Activated CD4-positive, alpha-beta T cell treated with anti-CD3 and anti-CD28 coated beads for 36 hours (primary cell): ENCODE results near the gene WDR37. TPM values are rescaled to one million over a fixed set of nuclear protein-coding genes. Genes with fewer than 3 reads are reported as not detected.

Source experiments
- ATAC-seq: fragments of 200-7000 bp; cut with Tn5 transposase; one replicate; pipeline ENCODE4 v1.10.0; 2021; ENCODE audit warnings: mild to moderate bottlenecking, moderate library complexity
- CTCF ChIA-PET: fragments of 350-600 bp; sonication (Branson Sonifier 250); formaldehyde crosslinking; loops from one replicate; lab custom pipeline; 2021; ENCODE audit warnings: antibody characterized with exemption; lab: Charles Lee
- POLR2A ChIA-PET: fragments of 350-600 bp; sonication (Branson Sonifier 250); formaldehyde crosslinking; loops from one replicate; lab custom pipeline; 2021; ENCODE audit warnings: antibody characterized with exemption, inconsistent platforms; lab: Charles Lee
- DNase-seq: peaks from one replicate; pipeline ENCODE4 v3.0.0-alpha.2; 2020
- H3K27ac Mint-ChIP-seq: one replicate; pipeline ENCODE4 v1.8.0; 2021; ENCODE audit warnings: mixed read lengths
- H3K27me3 Mint-ChIP-seq: one replicate; pipeline ENCODE4 v1.8.0; 2021; ENCODE audit warnings: mixed read lengths
- H3K36me3 Mint-ChIP-seq: one replicate; pipeline ENCODE4 v1.8.0; 2021; ENCODE audit warnings: low read depth, mixed read lengths
- H3K4me1 Mint-ChIP-seq: one replicate; pipeline ENCODE4 v1.8.0; 2021; ENCODE audit warnings: mixed read lengths
- H3K4me3 Mint-ChIP-seq: one replicate; pipeline ENCODE4 v1.8.0; 2021; ENCODE audit warnings: mild to moderate bottlenecking, moderate library complexity, mixed read lengths
- H3K9me3 Mint-ChIP-seq: one replicate; pipeline ENCODE4 v1.8.0; 2021; ENCODE audit warnings: low read depth, mixed read lengths
- intact Hi-C, 2 experiments: fragments of 100-400 bp; cut with DNase I in 1 of 2; cut with micrococcal nuclease in 1 of 2; formaldehyde crosslinking; loops; one replicate each; pipeline versions ENCODE4 v1.14.2 to v1.15.1; 2022 to 2024; cut with DNase I, micrococcal nuclease
- total RNA-seq, 2 experiments: library from RNA; stranded (reverse); gene quantifications; one replicate each; pipeline ENCODE4 v1.2.3, GENCODE V29; 2021

Gene WDR37
- total RNA-seq, 2 experiments from 2014 or later = 16.3 to 16.8 TPM

DNA sequence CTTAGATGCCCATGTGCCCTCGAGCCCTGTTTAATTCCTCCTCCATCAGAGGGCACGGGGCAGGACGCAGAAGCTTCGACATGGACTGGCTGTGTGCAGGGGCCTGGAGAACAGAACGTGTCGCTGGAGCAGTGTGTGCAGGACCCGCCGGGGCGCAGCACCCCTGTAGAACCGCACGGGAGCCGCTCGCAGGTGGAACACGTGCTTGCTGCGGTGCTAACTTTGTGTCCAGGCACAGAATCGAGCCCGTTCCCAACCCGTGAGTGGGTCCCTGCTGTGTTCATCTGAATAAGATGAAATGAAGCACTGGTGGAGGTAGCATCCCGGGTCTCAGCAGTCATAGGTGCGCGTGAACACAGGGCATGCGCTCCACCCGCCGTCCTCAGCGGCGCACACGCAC is 116.9 kb downstream of the WDR37 start:
- ATAC-seq = no peak

DNA sequence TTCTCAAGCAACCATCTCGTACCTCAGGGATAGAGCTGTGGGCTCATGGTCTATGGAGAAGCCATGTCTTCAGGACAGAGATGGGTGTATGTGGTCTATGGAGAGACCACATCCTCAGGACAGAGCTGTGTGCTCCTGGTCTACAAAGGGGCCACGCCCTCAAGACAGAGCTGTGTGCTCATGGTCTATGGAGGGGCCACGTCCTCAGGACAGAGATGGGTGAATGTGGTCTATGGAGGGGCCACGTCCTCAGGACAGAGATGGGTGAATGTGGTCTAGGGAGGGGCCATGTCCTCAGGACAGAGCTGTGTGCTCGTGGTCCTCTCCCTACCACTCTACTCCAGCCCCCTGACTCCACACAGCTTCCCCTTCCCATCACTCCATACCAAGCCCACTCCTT is 117.8 kb downstream of the WDR37 start:
- intact Hi-C loops = no loop called here
- Mint-ChIP-seq H3K4me1 (no peaks in the 10 kb centered on the region), H3K27ac (no peak overlapping the region), H3K27me3 (no peaks in the 10 kb centered on the region), H3K36me3 (no peaks in the 10 kb centered on the region), H3K9me3 (no peaks in the 10 kb centered on the region), H3K4me3 (no peak overlapping the region)
- no peak for ATAC-seq
- DNase-seq = no peak
- ChIA-PET CTCF (no interaction called here), POLR2A (interaction anchor here (0.6 kb wide), 1 partner anchor 23 kb away, joined by 3 read pairs; no protein-coding TSS in a partner anchor)

More for the DNA sequence above, 116.9 kb downstream of the WDR37 start:
- no peaks in the 10 kb centered on the region for H3K4me1 Mint-ChIP-seq
- H3K27me3 Mint-ChIP-seq = no peaks in the 10 kb centered on the region
- ChIA-PET POLR2A (no interaction called here), CTCF (interaction anchor here (1.0 kb wide), 1 partner anchor 10 kb away, joined by 3 read pairs; no protein-coding TSS in a partner anchor)
- no peaks in the 10 kb centered on the region for H3K9me3 Mint-ChIP-seq
- no peak overlapping the region for H3K4me3 Mint-ChIP-seq
- no peaks in the 10 kb centered on the region for H3K36me3 Mint-ChIP-seq
- no peak for DNase-seq
- intact Hi-C loops = no loop called here
- H3K27ac Mint-ChIP-seq = no peak overlapping the region

DNA sequence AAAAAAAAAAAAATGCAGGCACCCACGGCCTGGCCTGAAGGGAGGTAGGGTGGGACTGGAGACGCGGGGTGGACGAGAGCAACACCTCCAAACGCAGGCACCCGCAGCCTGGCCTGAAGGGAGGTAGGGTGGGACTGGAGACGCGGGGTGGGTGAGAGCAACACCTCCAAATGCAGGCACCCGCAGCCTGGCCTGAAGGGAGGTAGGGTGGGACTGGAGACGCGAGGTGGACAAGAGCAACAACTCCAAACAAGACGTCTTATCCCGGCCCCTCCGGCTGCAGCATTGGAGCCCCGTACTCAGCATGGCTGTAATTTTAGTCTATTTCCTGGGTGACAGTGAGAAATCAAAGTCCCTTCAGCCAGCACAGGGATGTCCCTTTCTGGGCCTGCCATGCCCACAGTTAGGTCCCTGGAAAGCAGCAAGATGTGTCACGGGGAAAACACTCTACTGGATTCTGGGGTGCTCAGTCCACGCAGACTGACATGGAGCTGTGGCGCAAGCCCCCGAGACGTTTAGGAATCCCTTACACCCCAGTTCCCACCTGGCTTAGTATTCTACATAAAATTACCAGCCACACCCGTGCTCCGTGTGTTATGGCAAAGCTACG is 119.9 kb downstream of the WDR37 start:
- Mint-ChIP-seq H3K36me3 (no peaks in the 10 kb centered on the region), H3K27ac (no peak overlapping the region), H3K4me3 (no peak overlapping the region), H3K9me3 (no peaks in the 10 kb centered on the region), H3K27me3 (peaks cover 2% of the 10 kb centered on the region), H3K4me1 (no peaks in the 10 kb centered on the region)
- ATAC-seq (no peak), DNase-seq (no peak)
- intact Hi-C loops = no loop called here
- ChIA-PET POLR2A (no interaction called here), CTCF (no interaction called here)

DNA sequence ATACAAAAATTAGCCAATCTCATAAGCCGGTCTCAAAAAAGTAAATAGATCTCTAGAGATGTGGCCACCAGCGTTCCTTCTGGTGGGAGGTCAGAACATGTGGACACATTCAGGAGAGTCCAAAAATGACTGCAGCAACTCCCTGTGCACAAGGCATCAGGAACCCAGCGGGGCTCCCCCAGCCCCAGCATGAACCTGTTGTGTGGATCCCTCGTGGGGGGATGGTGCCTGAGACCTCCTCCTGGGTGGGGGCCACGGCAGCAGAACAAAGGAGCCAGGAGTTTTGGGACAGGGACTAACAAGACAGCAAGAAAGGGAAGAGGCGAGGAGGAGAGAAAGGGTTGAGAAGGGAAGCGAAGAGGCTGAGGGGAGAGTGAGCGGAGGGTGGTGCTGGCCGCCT is 121.8 kb downstream of the WDR37 start:
- ATAC-seq (no peak), DNase-seq (no peak)
- no peaks in the 10 kb centered on the region for H3K36me3 Mint-ChIP-seq
- intact Hi-C loops = no loop called here
- no peaks in the 10 kb centered on the region for H3K9me3 Mint-ChIP-seq
- no peak overlapping the region for H3K4me3 Mint-ChIP-seq
- no peak overlapping the region for H3K27ac Mint-ChIP-seq
- H3K27me3 Mint-ChIP-seq = peaks cover 2% of the 10 kb centered on the region
- ChIA-PET CTCF (no interaction called here), POLR2A (no interaction called here)
- no peaks in the 10 kb centered on the region for H3K4me1 Mint-ChIP-seq

DNA sequence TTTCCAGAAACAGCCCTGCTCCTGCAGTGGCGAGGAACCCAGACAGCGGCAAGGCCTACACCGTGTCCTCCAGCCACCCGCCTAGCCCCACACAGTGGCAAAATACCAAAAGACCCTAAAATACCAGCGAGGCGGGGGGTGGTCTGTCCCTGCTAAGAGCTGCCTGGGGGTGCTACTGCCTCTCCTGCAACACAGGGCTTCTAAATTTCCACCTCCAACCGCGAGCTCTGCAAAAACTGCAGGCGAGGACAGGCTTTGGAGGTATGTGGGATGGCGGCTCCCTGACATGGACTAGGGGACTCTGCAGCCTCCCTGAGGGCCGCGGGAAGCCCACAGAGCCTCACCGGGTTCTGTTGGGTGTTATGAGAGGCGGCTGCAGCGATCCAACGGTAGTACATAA is 122.3 kb downstream of the WDR37 start:
- Mint-ChIP-seq H3K27ac (no peak overlapping the region), H3K27me3 (peaks cover 2% of the 10 kb centered on the region), H3K36me3 (no peaks in the 10 kb centered on the region), H3K4me1 (no peaks in the 10 kb centered on the region), H3K4me3 (no peak overlapping the region), H3K9me3 (no peaks in the 10 kb centered on the region)
- CTCF ChIA-PET = no interaction called here
- POLR2A ChIA-PET = no interaction called here
- no peak for ATAC-seq
- intact Hi-C loops = no loop called here
- DNase-seq = no peak

DNA sequence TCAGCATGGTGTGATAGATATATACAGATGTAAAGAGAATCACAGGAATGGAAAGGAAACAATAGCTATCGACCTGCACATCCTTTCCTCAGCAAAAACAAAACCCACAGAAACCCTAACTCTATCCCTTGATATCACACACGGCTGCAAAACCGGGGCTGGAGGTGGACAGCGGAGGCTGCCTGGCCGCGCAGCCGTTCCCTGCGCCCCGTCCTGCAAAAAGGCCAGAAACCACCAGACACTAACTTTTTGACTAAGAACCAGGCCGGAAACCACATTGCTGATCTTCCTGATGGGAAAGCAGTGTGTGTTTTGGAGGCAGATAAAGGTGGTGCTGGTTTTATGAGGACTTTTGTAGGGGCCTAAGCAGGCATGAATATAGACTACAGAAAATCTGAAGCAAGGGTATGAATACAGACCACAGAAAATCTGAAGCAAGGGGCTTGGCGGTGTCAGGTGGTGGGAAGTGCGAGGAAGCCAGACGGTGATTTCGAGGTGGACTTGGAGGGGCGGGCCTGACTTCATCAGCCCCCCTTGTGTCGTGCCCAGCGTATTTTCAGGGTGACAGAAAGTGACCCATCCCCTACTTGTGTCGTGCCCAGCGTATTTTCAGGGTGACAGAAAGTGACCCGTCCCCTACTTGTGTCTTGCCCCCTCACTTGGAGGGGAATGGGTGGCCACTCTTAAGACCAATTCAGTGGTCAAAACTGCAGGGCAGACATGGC is 123.3 kb downstream of the WDR37 start:
- intact Hi-C loops = no loop called here
- H3K36me3 Mint-ChIP-seq = no peaks in the 10 kb centered on the region
- no peak overlapping the region for H3K4me3 Mint-ChIP-seq
- ChIA-PET CTCF (no interaction called here), POLR2A (no interaction called here)
- H3K4me1 Mint-ChIP-seq = no peaks in the 10 kb centered on the region
- ATAC-seq (no peak), DNase-seq (no peak)
- no peak overlapping the region for H3K27ac Mint-ChIP-seq
- peaks cover 2% of the 10 kb centered on the region for H3K27me3 Mint-ChIP-seq
- no peaks in the 10 kb centered on the region for H3K9me3 Mint-ChIP-seq

DNA sequence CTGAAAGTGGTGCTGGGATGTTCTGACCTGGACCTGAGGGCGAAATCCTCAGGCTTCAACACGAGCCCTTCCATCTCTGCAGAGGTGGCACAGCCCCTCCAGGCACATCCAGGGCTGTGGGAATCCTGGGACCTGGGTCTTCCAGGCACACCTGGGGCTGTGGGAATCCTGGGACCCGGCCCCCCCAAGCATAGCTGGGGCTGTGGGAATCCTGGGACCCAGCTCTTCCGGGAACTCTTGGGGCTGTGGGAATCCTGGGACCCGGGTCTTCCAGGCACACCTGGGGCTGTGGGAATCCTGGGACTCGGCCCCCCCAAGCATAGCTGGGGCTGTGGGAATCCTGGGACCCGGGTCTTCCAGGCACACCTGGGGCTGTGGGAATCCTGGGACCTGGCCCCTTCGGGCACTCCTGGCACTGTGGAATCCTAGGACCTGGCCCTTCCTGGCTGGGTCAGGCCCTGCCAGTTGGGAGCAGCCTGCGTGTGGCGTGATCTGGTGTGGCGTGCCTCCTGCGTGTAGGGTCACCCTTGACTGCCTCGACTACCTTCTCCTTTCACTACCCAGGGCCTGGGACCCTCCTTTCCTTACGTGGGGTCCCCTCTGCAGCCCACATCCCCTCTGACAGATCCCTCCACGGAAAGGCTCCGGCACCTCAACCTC is 124.0 kb downstream of the WDR37 start:
- peaks cover 2% of the 10 kb centered on the region for H3K27me3 Mint-ChIP-seq
- no peaks in the 10 kb centered on the region for H3K36me3 Mint-ChIP-seq
- no peaks in the 10 kb centered on the region for H3K9me3 Mint-ChIP-seq
- CTCF ChIA-PET = no interaction called here
- intact Hi-C loops = no loop called here
- ATAC-seq (no peak), DNase-seq (no peak)
- H3K4me1 Mint-ChIP-seq = no peaks in the 10 kb centered on the region
- POLR2A ChIA-PET = no interaction called here
- no peak overlapping the region for H3K27ac Mint-ChIP-seq
- H3K4me3 Mint-ChIP-seq = no peak overlapping the region

DNA sequence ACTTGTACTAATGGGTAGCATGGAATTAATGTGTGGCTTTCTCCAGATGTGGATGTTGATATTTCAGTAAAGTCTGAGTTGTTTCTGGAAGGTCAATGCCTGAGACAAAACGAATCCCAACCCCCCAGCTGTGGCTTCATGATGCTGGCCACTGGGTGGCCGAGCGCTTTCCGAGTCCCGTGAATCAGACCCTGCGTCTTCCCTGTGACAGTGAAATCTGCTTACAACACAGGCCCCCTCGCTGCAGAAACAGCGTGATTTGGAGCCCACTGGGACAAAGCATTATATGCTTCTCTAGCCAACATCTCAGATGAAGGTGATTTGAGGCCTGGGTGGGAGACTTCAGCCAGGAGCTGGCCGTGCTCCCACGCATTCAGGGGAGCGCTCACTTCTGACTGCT is 124.7 kb downstream of the WDR37 start:
- Mint-ChIP-seq H3K27ac (no peak overlapping the region), H3K4me1 (no peaks in the 10 kb centered on the region), H3K4me3 (no peak overlapping the region), H3K9me3 (no peaks in the 10 kb centered on the region), H3K36me3 (no peaks in the 10 kb centered on the region), H3K27me3 (peaks cover 2% of the 10 kb centered on the region)
- intact Hi-C loops = no loop called here
- ATAC-seq = no peak
- ChIA-PET CTCF (no interaction called here), POLR2A (no interaction called here)
- DNase-seq = no peak

Other genes starting within 250 kb of the WDR37 start
- 10 to 100 TPM; 88.2 to 97.5 TPM for gene LARP4B, start 124.7 kb upstream of the WDR37 start, total RNA-seq
- 100 to 1,000 TPM; 109 to 116 TPM for gene GTPBP4, start 68.0 kb upstream of the WDR37 start, total RNA-seq
- gene IDI2, start 30.5 kb upstream of the WDR37 start, total RNA-seq = not detected
- 10 to 100 TPM; 40.4 to 66.0 TPM for gene IDI1, start 7.3 kb upstream of the WDR37 start, total RNA-seq